Measurements from ENCODE around the gene DCLK2. TPM values are rescaled to one million over a fixed set of nuclear protein-coding genes. Genes with fewer than 3 reads are reported as not detected.

The DCLK2 gene
- total and polyA plus RNA-seq, 2 of the 8 experiments (the other 6 are each of a cell fraction or from before 2014, with no cell fraction given): 0.32 to 0.37 TPM

DNA sequence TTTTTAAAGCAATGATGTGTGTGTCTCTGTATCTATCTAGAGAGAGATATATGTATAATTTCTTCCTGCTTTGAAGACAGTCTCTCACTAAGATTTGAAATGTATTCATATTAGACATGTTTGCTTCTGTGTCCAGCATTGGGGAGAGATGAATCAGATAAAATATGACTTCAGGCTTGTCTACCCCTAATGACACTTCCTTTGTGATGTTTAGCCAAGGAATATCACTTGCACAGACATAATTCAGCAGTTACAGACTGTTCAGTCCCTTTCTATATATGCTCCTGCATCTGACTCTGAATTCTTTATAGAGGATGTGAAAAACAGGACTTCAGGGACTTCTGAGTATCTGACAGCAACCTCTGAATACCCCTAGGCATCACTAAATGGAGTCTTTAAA lies 158.4 kb downstream of the DCLK2 start:
- Histone ChIP-seq H3K4me2 (ENCODE audit: insufficient read depth in 1 of 2, low read depth in 2 of 2, low read length in 2 of 2) (no peak overlapping the region), H3K4me3 (ENCODE audit: extremely low read depth in 1 of 4, insufficient read depth in 2 of 4, low read depth in 3 of 4, low read length in 4 of 4) (no peak overlapping the region), H3K4me1 (replicated peaks in 1 of 4; ENCODE audit: control insufficient read depth in 3 of 4, insufficient read depth in 4 of 4, low read length in 3 of 4) (peaks cover 0 to 4% (median 2%) of the 10 kb centered on the region in 4 experiments; a peak in 3 of 7 replicates), H2BK15ac (ENCODE audit: low read length) (no peak overlapping the region), H2BK12ac (ENCODE audit: low read depth, low read length) (no peak overlapping the region), H2AK5ac (ENCODE audit: low read depth, low read length) (no peak overlapping the region), H3K79me1 (ENCODE audit: low read depth, low read length) (no peaks in the 10 kb centered on the region), H4K8ac (ENCODE audit: extremely low read depth, insufficient read depth, low read length) (no peak overlapping the region), H3K14ac (ENCODE audit: insufficient read length) (no peak overlapping the region), H3K27me3 (replicated peaks in 1 of 4; ENCODE audit: control insufficient read depth in 3 of 4, extremely low read depth in 1 of 4, insufficient read depth in 3 of 4, low read length in 3 of 4) (no peaks in the 10 kb centered on the region), H3K79me2 (ENCODE audit: control insufficient read depth in 1 of 2, insufficient read depth in 2 of 2, low read length in 2 of 2) (no peaks in the 10 kb centered on the region), H3K9me3 (ENCODE audit: insufficient read depth in 2 of 2, low read depth in 1 of 2, low read length in 1 of 2) (no peaks in the 10 kb centered on the region), H4K5ac (ENCODE audit: insufficient read length, low read depth, low read length) (no peak overlapping the region), H3K56ac (replicated peaks; ENCODE audit: insufficient read length, low read depth, low read length) (no peak overlapping the region), H2BK5ac (ENCODE audit: low read depth, low read length) (no peak overlapping the region), H3K23ac (ENCODE audit: insufficient read length) (no peak overlapping the region), H4K91ac (replicated peaks; ENCODE audit: insufficient read length, low read length) (no peak overlapping the region), H3K23me2 (ENCODE audit: low read depth, low read length) (no peaks in the 10 kb centered on the region), H2BK20ac (ENCODE audit: low read length) (no peak overlapping the region), H3K36me3 (ENCODE audit: control insufficient read depth in 2 of 4, insufficient read depth in 4 of 4, low read length in 3 of 4) (no peaks in the 10 kb centered on the region), H2BK120ac (replicated peaks; ENCODE audit: low read depth, low read length) (no peak overlapping the region), H3K18ac (ENCODE audit: extremely low read depth, low read length) (no peak overlapping the region), H2AFZ (ENCODE audit: low read length) (no peak overlapping the region), H3K9ac (replicated peaks in 1 of 4; ENCODE audit: extremely low read depth in 1 of 4, low read depth in 3 of 4, low read length in 3 of 4) (no peak overlapping the region), H3K4ac (replicated peaks; ENCODE audit: insufficient read length, low read depth, low read length) (no peak overlapping the region), H3K27ac (ENCODE audit: low read depth, low read length) (no peak overlapping the region), H4K20me1 (replicated peaks in 1 of 2; ENCODE audit: control insufficient read depth in 1 of 2, insufficient read depth in 2 of 2, low read length in 2 of 2) (no peaks in the 10 kb centered on the region)
- CTCF ChIA-PET (ENCODE audit: partially characterized antibody): no interaction called here
- POLR2A ChIA-PET (ENCODE audit: partially characterized antibody): no interaction called here
- no peak for FAIRE-seq
- no peak for DNase-seq (ENCODE audit: low read depth in 1 of 2, low spot score in 2 of 2)
- TF ChIP-seq KDM4A (IDR thresholded peaks at IDR 0.05; ENCODE audit: low read depth, low read length, severe bottlenecking) (no peak), EGR1 (IDR thresholded peaks at IDR 0.05; ENCODE audit: borderline replicate concordance, low read depth, low read length) (no peak), NRF1 (IDR thresholded peaks at IDR 0.05; ENCODE audit: low read depth, low read length) (no peak), CBX8 (IDR thresholded peaks at IDR 0.05; ENCODE audit: borderline replicate concordance, low read depth, low read length) (no peak), TAF7 (optimal IDR thresholded peaks at IDR 0.05; ENCODE audit: borderline replicate concordance, low read depth, low read length) (no peak)
- TF ChIP-seq, protein P1, sequence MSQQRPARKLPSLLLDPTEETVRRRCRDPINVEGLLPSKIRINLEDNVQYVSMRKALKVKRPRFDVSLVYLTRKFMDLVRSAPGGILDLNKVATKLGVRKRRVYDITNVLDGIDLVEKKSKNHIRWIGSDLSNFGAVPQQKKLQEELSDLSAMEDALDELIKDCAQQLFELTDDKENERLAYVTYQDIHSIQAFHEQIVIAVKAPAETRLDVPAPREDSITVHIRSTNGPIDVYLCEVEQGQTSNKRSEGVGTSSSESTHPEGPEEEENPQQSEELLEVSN (IDR thresholded peaks at IDR 0.05): no peak
